ENCODE data around the gene GPATCH2.

GPATCH2 gene

DNA sequence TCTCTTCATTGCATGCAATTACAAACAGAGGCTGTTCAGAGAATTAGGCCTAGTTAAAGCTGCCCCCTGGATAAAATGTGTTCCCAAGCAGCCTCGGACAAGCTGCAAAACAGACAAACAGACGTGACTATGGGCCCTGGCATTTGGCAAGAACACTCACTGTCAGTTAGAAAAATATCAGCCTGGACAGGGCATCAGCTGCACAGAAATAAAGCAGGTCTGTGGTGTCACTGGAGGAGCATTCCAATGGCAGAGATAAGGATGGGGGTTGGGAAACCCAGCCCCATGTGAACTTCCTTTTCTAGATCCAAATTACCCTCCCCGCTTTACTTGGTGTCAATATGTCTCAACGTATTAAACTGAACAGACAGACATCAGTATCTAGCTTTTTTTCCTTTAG, 177.1 kb downstream of the GPATCH2 start:
- no peak overlapping the region for H3K4me3 ChIP-seq (ENCODE audit: extremely low read depth, insufficient read depth, low read length, poor library complexity, severe bottlenecking)
- no peaks in the 10 kb centered on the region for H3K36me3 ChIP-seq (ENCODE audit: control insufficient read depth, insufficient read depth, low read length)
- WGBS, 2 experiments (ENCODE audit: insufficient coverage in 2 of 2), result 77 to 83% methylated on average over 4 of the region's 4 CpGs
- peaks cover 8% of the 10 kb centered on the region for H3K4me1 ChIP-seq (ENCODE audit: control insufficient read depth, insufficient read depth, low read length, poor library complexity, severe bottlenecking)
- peak overlapping the region; percentile 88 for H3K27ac ChIP-seq (ENCODE audit: low read depth, low read length, severe bottlenecking)
- H3K9me3 ChIP-seq (ENCODE audit: control insufficient read depth, low read length), result no peaks in the 10 kb centered on the region

DNA sequence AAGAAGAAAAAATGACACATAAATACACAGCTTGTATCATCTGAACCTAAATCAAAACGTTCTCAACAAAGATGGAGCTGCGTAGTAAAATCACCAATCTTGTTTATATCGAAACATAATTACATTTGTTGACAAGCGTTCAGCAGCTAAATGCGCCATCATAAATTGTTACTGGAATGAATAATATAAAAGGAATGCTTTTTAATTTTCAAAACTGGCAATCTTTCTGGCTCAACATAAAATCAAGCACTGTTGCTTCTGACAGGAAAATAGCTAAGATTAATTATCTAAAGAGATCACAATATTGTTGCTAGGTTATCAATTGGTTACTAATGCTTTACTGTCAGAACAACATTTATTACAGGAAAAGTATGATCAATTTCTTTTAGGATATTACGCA, 181.5 kb downstream of the GPATCH2 start:
- no peaks in the 10 kb centered on the region for H3K9me3 ChIP-seq (ENCODE audit: control insufficient read depth, low read length)
- H3K4me3 ChIP-seq (ENCODE audit: extremely low read depth, insufficient read depth, low read length, poor library complexity, severe bottlenecking), result no peak overlapping the region
- no peak overlapping the region for H3K27ac ChIP-seq (ENCODE audit: low read depth, low read length, severe bottlenecking)
- H3K4me1 ChIP-seq (ENCODE audit: control insufficient read depth, insufficient read depth, low read length, poor library complexity, severe bottlenecking), result peaks cover 8% of the 10 kb centered on the region
- peaks cover 3% of the 10 kb centered on the region for H3K36me3 ChIP-seq (ENCODE audit: control insufficient read depth, insufficient read depth, low read length)
- 90 to 93% methylated on average over 2 of the region's 6 CpGs for WGBS, 2 experiments (ENCODE audit: insufficient coverage in 2 of 2)

DNA sequence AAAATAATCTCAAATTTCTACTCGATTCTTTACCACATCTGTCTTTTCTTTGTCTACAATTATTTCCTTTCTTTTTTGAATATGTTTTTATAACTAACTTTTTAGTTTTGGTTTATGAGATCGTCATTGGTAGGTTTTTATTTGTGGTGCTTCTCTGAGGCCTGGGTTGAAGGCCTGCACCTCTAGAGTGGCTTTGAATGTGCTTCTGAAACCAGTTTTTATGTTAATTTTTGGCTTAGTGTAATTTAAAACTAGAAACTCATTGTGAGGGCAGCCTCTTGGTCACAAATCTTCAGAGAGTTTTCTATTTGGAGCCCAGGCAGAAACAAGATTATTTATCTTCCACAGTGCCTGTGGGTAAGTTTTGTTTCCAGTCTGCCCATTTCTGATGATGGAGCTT, 187.0 kb downstream of the GPATCH2 start:
- Histone ChIP-seq H3K4me3 (ENCODE audit: extremely low read depth, insufficient read depth, low read length, poor library complexity, severe bottlenecking) (no peak overlapping the region), H3K36me3 (ENCODE audit: control insufficient read depth, insufficient read depth, low read length) (peaks cover 3% of the 10 kb centered on the region), H3K4me1 (ENCODE audit: control insufficient read depth, insufficient read depth, low read length, poor library complexity, severe bottlenecking) (no peaks in the 10 kb centered on the region), H3K27ac (ENCODE audit: low read depth, low read length, severe bottlenecking) (no peak overlapping the region), H3K9me3 (ENCODE audit: control insufficient read depth, low read length) (no peaks in the 10 kb centered on the region)
- WGBS, 2 experiments (ENCODE audit: insufficient coverage in 2 of 2), result 100% methylated on average over 1 of the region's 2 CpGs; no CpG with 5 or more reads in 1 of the 2 experiments

DNA sequence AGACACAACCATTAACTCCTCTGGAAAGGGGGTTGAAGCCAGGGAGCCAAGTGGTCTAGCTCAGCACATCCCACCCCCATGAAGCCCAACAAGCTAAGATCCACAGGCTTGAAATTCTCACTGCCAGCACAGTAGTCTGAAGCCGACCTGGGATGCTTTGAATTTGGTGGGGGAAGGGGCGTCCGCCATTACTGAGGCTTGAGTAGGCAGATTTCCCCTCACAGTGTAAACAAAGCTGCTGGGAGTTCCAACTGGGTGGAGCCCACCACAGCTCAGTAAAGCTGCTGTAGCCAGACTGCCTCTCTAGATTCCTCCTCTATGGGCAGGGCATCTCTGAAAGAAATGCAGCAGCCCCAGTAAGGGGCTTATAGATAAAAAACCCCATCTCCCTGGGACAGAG, 193.5 kb downstream of the GPATCH2 start:
- H3K4me1 ChIP-seq (ENCODE audit: control insufficient read depth, insufficient read depth, low read length, poor library complexity, severe bottlenecking), result peaks cover 6% of the 10 kb centered on the region
- no peaks in the 10 kb centered on the region for H3K36me3 ChIP-seq (ENCODE audit: control insufficient read depth, insufficient read depth, low read length)
- H3K4me3 ChIP-seq (ENCODE audit: extremely low read depth, insufficient read depth, low read length, poor library complexity, severe bottlenecking), result no peak overlapping the region
- 81 to 96% methylated on average over 3 of the region's 3 CpGs for WGBS, 2 experiments (ENCODE audit: insufficient coverage in 2 of 2)
- no peaks in the 10 kb centered on the region for H3K9me3 ChIP-seq (ENCODE audit: control insufficient read depth, low read length)
- H3K27ac ChIP-seq (ENCODE audit: low read depth, low read length, severe bottlenecking), result no peak overlapping the region

DNA sequence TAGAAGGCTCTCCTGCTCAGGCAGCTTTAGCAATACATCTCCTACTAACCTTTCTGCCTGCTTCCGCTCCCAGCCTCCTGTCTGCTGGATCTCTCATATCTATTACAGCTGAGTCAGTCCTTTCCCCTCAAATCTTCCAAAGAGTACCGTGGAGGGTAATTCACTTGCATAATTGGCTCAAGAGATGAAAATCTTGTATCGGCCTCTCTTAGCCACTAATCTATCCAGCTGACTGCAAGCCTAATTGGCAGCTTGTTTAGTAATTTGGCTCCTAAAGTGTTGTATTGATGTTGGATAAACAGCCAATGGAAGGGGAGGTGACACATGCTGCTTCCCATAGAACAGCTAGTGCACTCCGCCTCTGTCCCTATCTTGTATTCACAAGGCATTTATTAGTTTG, 195.7 kb downstream of the GPATCH2 start:
- Histone ChIP-seq H3K9me3 (ENCODE audit: control insufficient read depth, low read length) (no peaks in the 10 kb centered on the region), H3K27ac (ENCODE audit: low read depth, low read length, severe bottlenecking) (no peak overlapping the region), H3K4me3 (ENCODE audit: extremely low read depth, insufficient read depth, low read length, poor library complexity, severe bottlenecking) (no peak overlapping the region), H3K4me1 (ENCODE audit: control insufficient read depth, insufficient read depth, low read length, poor library complexity, severe bottlenecking) (peaks cover 6% of the 10 kb centered on the region), H3K36me3 (ENCODE audit: control insufficient read depth, insufficient read depth, low read length) (no peaks in the 10 kb centered on the region)
- 71% methylated on average over 1 of the region's 4 CpGs; no CpG with 5 or more reads in 1 of the 2 experiments for WGBS, 2 experiments (ENCODE audit: insufficient coverage in 2 of 2)

DNA sequence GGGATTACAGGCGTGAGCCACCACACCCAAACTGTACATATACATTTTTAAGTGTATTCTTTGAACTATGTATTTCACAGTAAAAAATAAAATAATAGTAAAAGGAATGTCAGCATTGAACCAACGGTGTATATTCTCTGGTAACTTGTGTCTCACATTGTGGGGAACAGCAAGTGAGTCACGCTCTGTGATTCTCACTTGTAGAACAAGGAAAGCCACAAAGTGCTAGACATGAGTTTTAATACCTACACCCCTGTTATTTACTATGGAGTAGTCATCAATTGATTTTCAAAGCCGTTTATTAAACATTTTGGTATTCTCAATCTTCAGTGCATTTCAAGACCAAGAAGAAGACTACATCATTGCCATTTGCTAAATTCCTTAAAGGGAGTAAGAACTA, 197.2 kb downstream of the GPATCH2 start:
- Histone ChIP-seq H3K4me3 (ENCODE audit: extremely low read depth, insufficient read depth, low read length, poor library complexity, severe bottlenecking) (no peak overlapping the region), H3K27ac (ENCODE audit: low read depth, low read length, severe bottlenecking) (no peak overlapping the region)
- WGBS, 2 experiments (ENCODE audit: insufficient coverage in 2 of 2), result 80 to 90% methylated on average over 2 of the region's 4 CpGs

DNA sequence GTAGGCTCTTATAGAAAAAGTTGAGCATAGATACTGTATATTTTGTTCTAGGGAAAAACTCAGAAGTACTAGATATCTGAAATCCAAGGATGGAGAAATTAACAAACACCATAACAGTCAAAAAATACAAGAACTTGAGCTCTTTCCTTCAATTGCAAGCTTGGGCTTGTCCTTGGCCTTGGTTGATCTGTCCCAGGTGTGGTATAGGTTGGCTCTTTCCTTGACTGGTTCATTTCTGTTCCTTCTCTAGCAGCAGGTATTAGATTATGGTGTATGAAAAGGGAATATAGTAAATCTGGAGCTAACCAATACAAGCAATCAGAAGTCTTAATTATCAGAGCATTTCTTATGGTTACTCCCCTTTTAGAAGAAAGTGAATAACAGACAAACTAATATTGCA, 198.6 kb downstream of the GPATCH2 start:
- H3K27ac ChIP-seq (ENCODE audit: low read depth, low read length, severe bottlenecking), result no peak overlapping the region
- H3K4me1 ChIP-seq (ENCODE audit: control insufficient read depth, insufficient read depth, low read length, poor library complexity, severe bottlenecking), result peaks cover 4% of the 10 kb centered on the region
- no peak overlapping the region for H3K4me3 ChIP-seq (ENCODE audit: extremely low read depth, insufficient read depth, low read length, poor library complexity, severe bottlenecking)
- H3K36me3 ChIP-seq (ENCODE audit: control insufficient read depth, insufficient read depth, low read length), result no peaks in the 10 kb centered on the region
- H3K9me3 ChIP-seq (ENCODE audit: control insufficient read depth, low read length), result no peaks in the 10 kb centered on the region

More for the DNA sequence above, 197.2 kb downstream of the GPATCH2 start:
- peaks cover 6% of the 10 kb centered on the region for H3K4me1 ChIP-seq (ENCODE audit: control insufficient read depth, insufficient read depth, low read length, poor library complexity, severe bottlenecking)
- no peaks in the 10 kb centered on the region for H3K9me3 ChIP-seq (ENCODE audit: control insufficient read depth, low read length)
- H3K36me3 ChIP-seq (ENCODE audit: control insufficient read depth, insufficient read depth, low read length), result no peaks in the 10 kb centered on the region

DNA sequence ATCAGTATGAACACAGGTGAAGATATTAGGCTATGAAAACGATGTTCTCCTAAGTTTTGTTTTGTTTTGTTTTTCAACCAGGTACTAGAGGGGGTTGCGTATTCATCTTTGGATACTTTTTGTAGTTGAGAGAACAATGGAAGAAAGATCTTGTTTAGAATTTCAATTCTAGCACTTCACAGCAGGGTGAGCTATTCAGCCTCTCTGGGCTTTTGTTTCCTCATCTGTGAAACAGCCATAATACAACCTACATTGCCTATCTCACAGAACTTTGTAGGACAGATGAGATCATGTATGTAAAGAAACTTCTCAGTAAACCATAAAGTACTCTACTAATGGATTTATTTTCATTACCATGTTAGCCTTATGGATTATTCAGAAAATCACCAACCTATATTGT, 199.5 kb downstream of the GPATCH2 start:
- Histone ChIP-seq H3K9me3 (ENCODE audit: control insufficient read depth, low read length) (no peaks in the 10 kb centered on the region), H3K4me3 (ENCODE audit: extremely low read depth, insufficient read depth, low read length, poor library complexity, severe bottlenecking) (no peak overlapping the region), H3K4me1 (ENCODE audit: control insufficient read depth, insufficient read depth, low read length, poor library complexity, severe bottlenecking) (no peaks in the 10 kb centered on the region), H3K27ac (ENCODE audit: low read depth, low read length, severe bottlenecking) (no peak overlapping the region), H3K36me3 (ENCODE audit: control insufficient read depth, insufficient read depth, low read length) (no peaks in the 10 kb centered on the region)
- WGBS, 2 experiments (ENCODE audit: insufficient coverage in 2 of 2), result 100% methylated on average over 1 of the region's 2 CpGs; no CpG with 5 or more reads in 1 of the 2 experiments

DNA sequence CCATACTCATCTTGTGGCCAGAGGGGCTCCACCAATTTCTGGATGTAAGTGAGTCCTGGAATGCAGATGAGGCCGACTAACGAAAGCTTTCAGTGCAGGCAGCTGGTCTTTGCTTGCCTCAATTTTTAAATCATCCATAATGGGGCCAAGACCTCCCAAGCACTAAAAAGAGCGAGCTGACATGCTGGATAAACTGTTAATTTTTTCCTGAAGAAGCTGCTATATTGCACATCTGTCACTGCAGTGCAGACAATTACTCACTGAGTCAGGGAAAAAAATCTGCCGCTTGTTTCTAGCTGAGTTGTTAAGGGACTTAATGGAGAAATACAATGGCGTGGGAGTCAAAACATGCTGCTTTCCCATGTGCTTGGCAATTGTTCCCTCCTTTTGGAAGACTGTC, 205.5 kb downstream of the GPATCH2 start:
- Histone ChIP-seq H3K36me3 (ENCODE audit: control insufficient read depth, insufficient read depth, low read length) (no peaks in the 10 kb centered on the region), H3K9me3 (ENCODE audit: control insufficient read depth, low read length) (no peaks in the 10 kb centered on the region), H3K4me3 (ENCODE audit: extremely low read depth, insufficient read depth, low read length, poor library complexity, severe bottlenecking) (no peak overlapping the region), H3K27ac (ENCODE audit: low read depth, low read length, severe bottlenecking) (no peak overlapping the region), H3K4me1 (ENCODE audit: control insufficient read depth, insufficient read depth, low read length, poor library complexity, severe bottlenecking) (no peaks in the 10 kb centered on the region)
- WGBS, 2 experiments (ENCODE audit: insufficient coverage in 2 of 2), result 86 to 95% methylated on average over 4 to 5 of the region's 5 CpGs

DNA sequence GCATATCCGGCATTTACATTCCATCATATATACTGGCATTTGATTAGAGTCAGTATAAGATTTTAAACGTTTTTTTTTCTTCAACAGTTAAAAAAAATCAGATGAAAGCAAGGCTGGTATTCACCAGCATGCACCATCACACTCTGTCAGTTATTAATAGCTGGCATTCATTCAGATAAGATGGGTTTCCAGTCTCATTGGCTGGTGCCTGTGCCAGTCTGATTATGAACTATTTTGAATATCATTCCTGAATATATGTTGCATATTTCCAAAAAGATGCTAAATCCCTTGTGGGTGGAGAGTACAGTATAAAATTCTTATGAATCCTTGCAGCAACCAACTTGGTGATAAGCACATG, 211.7 kb downstream of the GPATCH2 start:
- no peaks in the 10 kb centered on the region for H3K9me3 ChIP-seq (ENCODE audit: control insufficient read depth, low read length)
- no peak overlapping the region for H3K27ac ChIP-seq (ENCODE audit: low read depth, low read length, severe bottlenecking)
- no peaks in the 10 kb centered on the region for H3K4me1 ChIP-seq (ENCODE audit: control insufficient read depth, insufficient read depth, low read length, poor library complexity, severe bottlenecking)
- H3K36me3 ChIP-seq (ENCODE audit: control insufficient read depth, insufficient read depth, low read length), result no peaks in the 10 kb centered on the region
- WGBS, 2 experiments (ENCODE audit: insufficient coverage in 2 of 2), result no CpG with 5 or more reads among the region's 2 CpGs
- H3K4me3 ChIP-seq (ENCODE audit: extremely low read depth, insufficient read depth, low read length, poor library complexity, severe bottlenecking), result no peak overlapping the region

DNA sequence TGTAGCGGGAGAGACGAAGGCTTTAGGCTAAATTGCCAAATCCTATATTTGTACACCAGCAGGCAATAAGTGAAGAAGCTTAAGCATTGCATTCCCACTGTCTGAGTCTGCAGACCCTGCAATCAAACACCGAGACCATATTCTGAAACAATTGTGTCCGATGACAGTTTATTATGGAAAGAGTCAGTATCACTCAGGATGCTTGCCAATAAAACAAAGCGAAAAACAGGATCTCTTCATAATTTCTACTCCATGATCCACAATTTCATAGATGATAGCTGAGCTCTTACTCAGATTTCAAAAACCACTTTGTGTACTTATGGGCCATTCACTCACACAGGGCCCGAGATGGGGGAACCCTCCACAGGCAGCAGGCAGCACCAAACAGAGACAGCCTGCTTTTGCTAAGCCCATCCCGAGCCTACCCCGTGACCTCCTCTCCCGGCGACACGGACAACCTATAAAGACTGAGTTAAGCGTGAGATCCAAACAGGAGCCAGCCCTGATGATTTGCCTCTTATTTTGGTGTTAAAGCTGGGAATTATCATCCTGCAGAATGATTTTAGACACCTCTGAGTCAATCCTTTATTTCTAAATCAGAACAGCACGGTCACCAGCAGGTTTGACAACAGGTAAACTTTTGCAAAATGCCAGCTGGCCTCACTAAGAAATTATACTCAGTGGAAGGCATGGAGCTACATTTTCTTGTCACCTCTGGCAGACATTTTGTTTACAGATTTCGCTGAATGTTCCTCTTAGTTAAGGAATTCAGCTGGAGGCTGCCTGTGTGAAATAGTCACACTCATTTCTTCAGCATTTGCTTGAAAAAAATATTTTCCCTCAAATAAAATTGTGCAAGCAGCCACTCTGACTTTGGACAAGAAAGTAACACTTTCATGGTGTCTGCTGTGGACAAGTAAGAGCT, 212.4 kb downstream of the GPATCH2 start:
- H3K27ac ChIP-seq (ENCODE audit: low read depth, low read length, severe bottlenecking), result no peak overlapping the region
- WGBS, 2 experiments (ENCODE audit: insufficient coverage in 2 of 2), result 93 to 98% methylated on average over 13 of the region's 14 CpGs
- no peaks in the 10 kb centered on the region for H3K36me3 ChIP-seq (ENCODE audit: control insufficient read depth, insufficient read depth, low read length)
- no peaks in the 10 kb centered on the region for H3K4me1 ChIP-seq (ENCODE audit: control insufficient read depth, insufficient read depth, low read length, poor library complexity, severe bottlenecking)
- H3K9me3 ChIP-seq (ENCODE audit: control insufficient read depth, low read length), result no peaks in the 10 kb centered on the region
- H3K4me3 ChIP-seq (ENCODE audit: extremely low read depth, insufficient read depth, low read length, poor library complexity, severe bottlenecking), result no peak overlapping the region

Data from mesodermal cell (in vitro differentiated cells).